Esophagus muscularis mucosa (tissue), 4 donors: ENCODE measurements around the gene LPAR5. TPM values are rescaled to one million over a fixed set of nuclear protein-coding genes. Genes with fewer than 3 reads are reported as not detected.

ENCODE experiments used
- DNase-seq: peaks from one replicate; pipeline ENCODE4 v3.0.0-alpha.2; 2017; ENCODE audit errors: extremely low spot score
- H3K27ac ChIP-seq, 4 donors: fragments of 200-600 bp; sonication (generic); replicated peaks in 1 of 4; 1 replicate in 3 of 4; 2 replicates in 1 of 4; pipeline ENCODE4 v1.5.1; 2016 to 2019; ENCODE audit warnings: mild to moderate bottlenecking in 1 of 4
- H3K27me3 ChIP-seq, 4 donors: fragments of 200-600 bp; sonication (generic); one replicate each; pipeline versions ENCODE4 v1.5.1 to v1.6.0; 2016 to 2019
- H3K36me3 ChIP-seq, 4 donors: fragments of 200-600 bp; sonication (generic); one replicate each; pipeline ENCODE4 v1.5.1; 2016 to 2019
- H3K4me1 ChIP-seq, 4 donors: fragments of 200-600 bp; sonication (generic); one replicate each; pipeline ENCODE4 v1.5.1; 2016 to 2019
- H3K4me3 ChIP-seq, 4 donors: fragments of 200-600 bp; sonication (generic); 1 replicate in 2 of 4; 2 replicates in 2 of 4; pipeline ENCODE4 v1.5.1; 2016 to 2019; ENCODE audit warnings: mild to moderate bottlenecking in 4 of 4, moderate library complexity in 1 of 4
- H3K9me3 ChIP-seq, 4 donors: fragments of 200-600 bp; sonication (generic); 1 replicate in 3 of 4; 2 replicates in 1 of 4; pipeline ENCODE4 v1.5.1; 2016 to 2019
- EP300 ChIP-seq: sonication (generic); formaldehyde crosslinking; IDR thresholded peaks from one replicate; pipeline ENCODE4 v1.6.1; 2017; ENCODE audit warnings: antibody characterized with exemption
- POLR2A ChIP-seq: fragments of 450-650 bp; IDR thresholded peaks from one replicate; pipeline ENCODE4 v1.6.1; 2017; ENCODE audit warnings: antibody characterized with exemption, moderate library complexity, mild to moderate bottlenecking, low read depth
- POLR2AphosphoS5 ChIP-seq, 2 donors: sonication (generic); formaldehyde crosslinking; IDR thresholded peaks; one replicate each; pipeline ENCODE4 v1.6.1; 2017; ENCODE audit warnings: antibody characterized with exemption in 2 of 2
- WGBS: methylation state at CpG from one replicate; pipeline ENCODE4 v1.1.5; 2018; 5-methylcytosine and 5-hydroxymethylcytosine counted together
- intact Hi-C: fragments of 100-400 bp; cut with DNase I; formaldehyde crosslinking; loops from one replicate; pipeline ENCODE4 v1.15.1; 2023
- total RNA-seq, 4 donors: library from RNA; depleted of rRNA; stranded (reverse); fragments of >200 nt; gene quantifications; one replicate each; pipeline versions ENCODE4 v1.1.0 to v1.2.1, GENCODE V29; 2016
- TF ChIP-seq, protein P1 (sequence below), 3 experiments: fragments of 200-600 bp in 2 of 3; fragments of 450-650 bp in 1 of 3; sonication (generic) in 2 of 3; IDR thresholded peaks; one replicate each; pipeline ENCODE4 v1.5.1; 2017 to 2019; ENCODE audit warnings: antibody characterized with exemption in 3 of 3, mild to moderate bottlenecking in 2 of 3, moderate library complexity in 1 of 3

Gene LPAR5
- total RNA-seq, 4 donors from 2014 or later, result 1.7 to 2.5 (median 1.8) TPM

DNA sequence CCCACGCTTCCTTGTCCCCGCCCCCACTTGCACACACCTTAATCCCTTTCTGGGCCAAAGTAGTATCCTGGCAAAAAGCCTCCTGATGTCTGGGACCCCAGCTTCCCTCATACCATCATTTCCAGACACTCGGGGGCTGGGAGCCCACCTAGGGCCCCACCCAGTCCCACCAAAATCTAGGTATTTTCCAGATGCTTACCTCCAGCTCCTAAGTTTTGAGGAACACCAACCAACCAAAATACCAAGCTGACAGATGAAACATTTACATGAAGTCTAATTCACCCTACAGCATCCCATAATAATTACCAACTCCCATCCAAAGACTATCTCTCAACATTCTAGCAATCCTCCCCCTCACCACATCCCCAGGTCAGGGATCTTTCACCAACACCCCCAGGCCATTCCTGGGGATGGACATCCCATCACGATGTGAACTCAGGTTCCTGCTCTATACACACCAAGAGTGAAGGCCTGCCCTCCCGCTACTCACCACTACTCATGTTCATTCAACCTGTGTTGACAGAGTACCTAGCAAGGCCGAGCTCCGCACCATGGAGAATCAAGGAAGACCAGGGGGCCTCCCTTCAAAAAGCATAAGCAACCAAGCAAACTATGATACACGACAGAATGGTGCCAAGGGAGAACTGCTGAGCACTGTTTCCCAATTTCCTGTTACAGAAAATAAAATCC, 27.0 kb downstream of the LPAR5 start:
- Histone ChIP-seq H3K4me1 (peaks cover 45 to 68% (median 61%) of the 10 kb centered on the region in 4 donors), H3K36me3 (peaks cover 0 to 6% (median 0%) of the 10 kb centered on the region in 4 donors), H3K27ac (peak overlapping the region; percentile 95 to 99 (median 99)), H3K4me3 (no peak overlapping the region), H3K9me3 (no peaks in the 10 kb centered on the region), H3K27me3 (no peaks in the 10 kb centered on the region)
- TF ChIP-seq POLR2AphosphoS5 (IDR thresholded peaks at IDR 0.05), result no peak
- TF ChIP-seq, protein P1, sequence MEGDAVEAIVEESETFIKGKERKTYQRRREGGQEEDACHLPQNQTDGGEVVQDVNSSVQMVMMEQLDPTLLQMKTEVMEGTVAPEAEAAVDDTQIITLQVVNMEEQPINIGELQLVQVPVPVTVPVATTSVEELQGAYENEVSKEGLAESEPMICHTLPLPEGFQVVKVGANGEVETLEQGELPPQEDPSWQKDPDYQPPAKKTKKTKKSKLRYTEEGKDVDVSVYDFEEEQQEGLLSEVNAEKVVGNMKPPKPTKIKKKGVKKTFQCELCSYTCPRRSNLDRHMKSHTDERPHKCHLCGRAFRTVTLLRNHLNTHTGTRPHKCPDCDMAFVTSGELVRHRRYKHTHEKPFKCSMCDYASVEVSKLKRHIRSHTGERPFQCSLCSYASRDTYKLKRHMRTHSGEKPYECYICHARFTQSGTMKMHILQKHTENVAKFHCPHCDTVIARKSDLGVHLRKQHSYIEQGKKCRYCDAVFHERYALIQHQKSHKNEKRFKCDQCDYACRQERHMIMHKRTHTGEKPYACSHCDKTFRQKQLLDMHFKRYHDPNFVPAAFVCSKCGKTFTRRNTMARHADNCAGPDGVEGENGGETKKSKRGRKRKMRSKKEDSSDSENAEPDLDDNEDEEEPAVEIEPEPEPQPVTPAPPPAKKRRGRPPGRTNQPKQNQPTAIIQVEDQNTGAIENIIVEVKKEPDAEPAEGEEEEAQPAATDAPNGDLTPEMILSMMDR (IDR thresholded peaks at IDR 0.05), result no peak
- TF ChIP-seq POLR2A, result no peak
- no peak for TF ChIP-seq EP300
- intact Hi-C loops, result no loop called here
- WGBS, result 61% methylated on average over 8 of the region's 8 CpGs
- no peak for DNase-seq

DNA sequence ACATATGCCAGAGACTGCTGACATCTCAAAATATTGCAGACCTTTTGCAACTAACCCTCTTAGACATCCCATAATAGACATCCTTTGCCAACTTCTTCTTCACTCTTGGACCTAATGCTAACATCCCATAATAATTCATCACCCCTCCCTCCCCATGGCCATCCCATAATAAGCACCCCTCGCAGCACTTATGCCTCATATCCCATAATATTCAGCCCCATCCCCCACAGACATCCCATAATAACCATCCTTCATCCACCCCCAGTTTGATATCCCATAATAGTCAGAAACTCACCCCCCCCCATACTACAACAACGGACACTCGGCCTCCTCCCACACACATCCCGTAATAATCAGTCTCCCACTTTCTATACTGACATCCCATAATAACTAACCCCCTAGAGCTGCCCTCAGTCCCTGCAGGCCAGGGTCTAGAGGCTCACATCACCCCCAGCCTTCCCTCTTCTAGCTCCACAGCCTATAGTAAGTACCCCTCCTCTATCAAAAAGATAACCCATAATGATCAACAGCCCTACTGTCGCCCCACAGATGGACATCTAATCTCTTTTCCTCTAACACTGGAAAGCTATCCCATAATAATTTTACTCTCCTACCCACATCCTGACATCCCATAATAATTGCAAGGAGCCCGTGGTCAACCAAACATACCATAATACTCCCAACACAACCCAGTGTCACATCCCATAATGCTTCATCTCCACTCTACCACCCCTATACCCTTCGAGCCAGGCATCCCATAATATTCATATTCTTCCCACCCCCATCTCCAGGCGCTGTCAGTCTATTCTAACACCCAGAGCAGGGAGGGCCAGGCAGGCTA, 27.8 kb downstream of the LPAR5 start:
- no peak for DNase-seq
- 9% methylated on average over 8 of the region's 8 CpGs for WGBS
- intact Hi-C loops, result no loop called here
- H3K4me3 ChIP-seq, result no peak overlapping the region
- peak overlapping the region; percentile 95 to 99 (median 99) for H3K27ac ChIP-seq
- peaks cover 45 to 68% (median 61%) of the 10 kb centered on the region in 4 donors for H3K4me1 ChIP-seq
- H3K36me3 ChIP-seq, result peaks cover 0 to 6% (median 0%) of the 10 kb centered on the region in 4 donors
- TF ChIP-seq POLR2AphosphoS5 (IDR thresholded peaks at IDR 0.05) (peak in 1 of 2 donors; percentile 22), EP300 (no peak)
- H3K27me3 ChIP-seq, result no peaks in the 10 kb centered on the region
- no peaks in the 10 kb centered on the region for H3K9me3 ChIP-seq

DNA sequence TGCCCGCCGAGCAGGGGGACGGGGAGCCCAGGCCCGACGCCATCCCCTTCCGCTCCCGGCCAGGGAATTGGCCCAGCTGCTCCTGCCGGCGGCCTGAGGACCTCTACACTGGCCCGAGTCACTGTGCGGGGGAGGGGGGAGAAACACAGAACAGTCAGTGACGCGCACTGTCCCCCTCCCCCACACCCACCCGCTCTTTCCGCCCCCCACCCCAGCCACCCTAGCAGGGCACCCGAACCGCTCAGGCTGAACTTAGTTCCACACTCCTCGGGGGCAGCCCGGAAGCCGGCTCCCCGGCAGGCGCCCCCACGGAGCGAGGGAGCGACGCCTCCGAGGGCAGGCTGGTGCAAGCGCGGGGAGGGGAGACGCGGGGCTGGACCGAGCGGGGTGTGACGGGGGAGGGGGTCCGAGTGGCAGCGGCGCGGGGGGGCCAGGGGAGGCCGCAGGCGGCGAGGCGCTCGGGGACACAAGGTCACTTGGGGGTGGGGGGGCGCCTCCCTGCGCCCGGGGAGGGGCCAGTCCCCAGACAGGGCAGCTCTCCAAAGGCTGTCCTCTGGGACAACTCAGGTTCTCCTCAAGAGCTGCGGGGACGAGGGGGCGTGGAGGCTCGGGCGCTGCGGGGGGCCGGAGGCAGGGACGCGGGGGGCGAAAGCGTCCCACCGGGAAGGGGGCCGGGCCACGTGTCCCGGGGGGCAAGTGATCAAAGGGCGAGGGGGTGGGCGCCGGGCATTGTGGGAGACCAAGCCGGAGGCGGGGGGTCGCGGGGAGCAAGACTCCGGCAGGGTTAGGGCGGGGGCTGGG, 29.2 kb downstream of the LPAR5 start:
- Histone ChIP-seq H3K27me3 (no peaks in the 10 kb centered on the region), H3K4me1 (peaks cover 42 to 65% (median 58%) of the 10 kb centered on the region in 4 donors), H3K27ac (peak overlapping the region; percentile 95 to 99 (median 99)), H3K36me3 (peaks cover 9 to 15% (median 11%) of the 10 kb centered on the region in 4 donors), H3K4me3 (peak overlapping the region; percentile 83 to 98 (median 95)), H3K9me3 (no peaks in the 10 kb centered on the region)
- intact Hi-C loops, result no loop called here
- TF ChIP-seq EP300, result no peak
- peak; percentile 25 to 55 for TF ChIP-seq POLR2AphosphoS5 (IDR thresholded peaks at IDR 0.05)
- WGBS, result 0% methylated on average over 13 of the region's 70 CpGs
- no peak for DNase-seq

DNA sequence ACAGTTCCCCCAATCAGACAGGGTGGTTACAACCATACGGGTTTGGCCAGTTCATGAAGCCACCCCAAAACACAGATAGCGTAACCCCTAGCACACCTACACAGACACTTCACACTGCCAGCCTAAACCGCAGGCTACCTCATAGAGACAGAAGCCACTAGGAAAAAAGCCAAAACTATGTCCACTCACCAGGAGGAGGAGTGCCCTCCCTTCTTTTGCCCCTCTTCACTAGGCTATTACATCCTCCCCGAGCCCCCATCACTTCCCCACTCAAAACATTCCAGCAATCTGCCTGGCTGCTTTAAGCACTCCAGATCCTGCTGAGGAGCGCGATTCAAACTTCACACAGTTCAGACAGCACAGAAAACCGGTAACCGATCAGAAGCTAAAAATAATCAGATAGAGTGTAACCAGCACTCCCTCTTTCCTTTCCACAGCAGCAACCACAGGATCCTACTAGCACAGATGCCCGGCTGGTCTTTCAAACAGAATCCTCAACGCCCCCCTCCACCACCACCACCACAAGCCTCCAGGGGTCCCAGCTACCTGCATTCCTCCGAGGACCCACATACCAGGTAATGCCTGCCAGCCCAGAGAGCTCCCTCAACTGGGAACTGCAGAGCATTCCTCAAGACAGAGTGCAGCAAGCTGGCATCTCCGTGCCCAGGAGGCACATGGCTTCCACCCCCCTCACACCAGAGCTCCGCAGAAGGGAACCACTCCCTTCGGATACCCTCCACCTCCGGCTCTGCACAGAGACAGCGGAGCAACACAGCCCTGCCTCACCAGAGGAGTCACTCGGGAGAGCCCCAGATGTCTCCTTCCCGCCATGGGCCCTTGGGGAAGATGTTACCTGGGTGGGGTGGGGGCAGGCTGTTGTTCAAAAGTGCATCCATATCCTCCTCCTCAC, 30.1 kb downstream of the LPAR5 start:
- TF ChIP-seq, protein P1 (IDR thresholded peaks at IDR 0.05), result no peak
- TF ChIP-seq POLR2A, result no peak
- Histone ChIP-seq H3K9me3 (no peaks in the 10 kb centered on the region), H3K4me1 (peaks cover 42 to 56% (median 50%) of the 10 kb centered on the region in 4 donors), H3K4me3 (peak overlapping the region; percentile 83 to 98 (median 95)), H3K36me3 (peaks cover 17 to 23% (median 20%) of the 10 kb centered on the region in 4 donors), H3K27me3 (no peaks in the 10 kb centered on the region), H3K27ac (peak overlapping the region; percentile 95 to 99 (median 99))
- intact Hi-C loops, result no loop called here
- no peak for DNase-seq
- WGBS, result 6% methylated on average over 15 of the region's 18 CpGs
